Measurements from ENCODE around the gene CGNL1.

GRCh38 chr15:57422113-57422754 lies 45.9 kb downstream of the CGNL1 start:
- no peak for TF ChIP-seq REST (IDR thresholded peaks at IDR 0.05; ENCODE audit: insufficient read depth in 1 of 2, low read depth in 2 of 2, low read length in 2 of 2)
- TF ChIP-seq TAF1 (IDR thresholded peaks at IDR 0.05; ENCODE audit: borderline replicate concordance, insufficient read depth, low read length) = no peak
